Hippocampal formation (tissue), 2 donors: ENCODE results near the gene GALNT13.

Source experiments
- DNase-seq, 2 donors: peaks; one replicate each; lab custom pipeline; 2025; lab: John Stamatoyannopoulos, UW

Gene GALNT13

GRCh38 chr2:154307007-154307406, 435.3 kb downstream of the GALNT13 start:
- no peak for DNase-seq

GRCh38 chr2:154324601-154325000, 452.9 kb downstream of the GALNT13 start:
- no peak for DNase-seq

GRCh38 chr2:154329510-154329909, 457.8 kb downstream of the GALNT13 start:
- DNase-seq = no peak

GRCh38 chr2:154331784-154332183, 460.1 kb downstream of the GALNT13 start:
- DNase-seq = no peak

- no peak for DNase-seq
Measured at GRCh38 chr2:154336201-154336600, 464.5 kb downstream of the GALNT13 start.

- DNase-seq = no peak
Measured at GRCh38 chr2:154338352-154338967, 466.7 kb downstream of the GALNT13 start.

- no peak for DNase-seq
Measured at GRCh38 chr2:154343282-154343681, 471.6 kb downstream of the GALNT13 start.

- no peak for DNase-seq
Measured at GRCh38 chr2:154350911-154351310, 479.2 kb downstream of the GALNT13 start.

GRCh38 chr2:154361276-154361675, 489.6 kb downstream of the GALNT13 start:
- no peak for DNase-seq

GRCh38 chr2:154368153-154368552, 496.4 kb downstream of the GALNT13 start:
- DNase-seq = no peak

- DNase-seq = no peak
Measured at GRCh38 chr2:154370873-154371272, 499.2 kb downstream of the GALNT13 start.

- no peak for DNase-seq
Measured at GRCh38 chr2:154374416-154374815, 502.7 kb downstream of the GALNT13 start.

- peak; percentile 1 to 80 for DNase-seq
Measured at GRCh38 chr2:154375579-154375931, 503.8 kb downstream of the GALNT13 start.

GRCh38 chr2:154381931-154382794, 510.4 kb downstream of the GALNT13 start:
- DNase-seq = no peak

GRCh38 chr2:154386186-154386585, 514.5 kb downstream of the GALNT13 start:
- DNase-seq = no peak

- no peak for DNase-seq
Measured at GRCh38 chr2:154391051-154391450, 519.3 kb downstream of the GALNT13 start.

GRCh38 chr2:154392256-154392655, 520.5 kb downstream of the GALNT13 start:
- no peak for DNase-seq

- DNase-seq = no peak
Measured at GRCh38 chr2:154394600-154394999, 522.9 kb downstream of the GALNT13 start.

- no peak for DNase-seq
Measured at GRCh38 chr2:154400563-154401290, 529.0 kb downstream of the GALNT13 start.

GRCh38 chr2:154402213-154402612, 530.5 kb downstream of the GALNT13 start:
- DNase-seq = peak in 1 of 2 donors; percentile 36

- no peak for DNase-seq
Measured at GRCh38 chr2:154403242-154403790, 531.6 kb downstream of the GALNT13 start.

GRCh38 chr2:154408786-154409185, 537.1 kb downstream of the GALNT13 start:
- no peak for DNase-seq
